NOMO-1 treated with dmso at 0.1 percent for 144 hours (cell line): ENCODE measurements around the gene SLC9A3.

ENCODE experiments used
- DNase-seq: peaks from one replicate; lab custom pipeline; 2025; ENCODE audit not compliant: unreplicated experiment; lab: John Stamatoyannopoulos, UW

Gene SLC9A3

GRCh38 chr5:464446-464842 is 59.8 kb downstream of the SLC9A3 start:
- no peak for DNase-seq

- DNase-seq: no peak
Observed at GRCh38 chr5:463952-464351, 60.3 kb downstream of the SLC9A3 start.

- DNase-seq: no peak
Observed at GRCh38 chr5:463301-463700, 60.9 kb downstream of the SLC9A3 start.

GRCh38 chr5:462051-462481 is 62.2 kb downstream of the SLC9A3 start:
- DNase-seq: no peak

- no peak for DNase-seq
Observed at GRCh38 chr5:460273-460625, 64.0 kb downstream of the SLC9A3 start.

- no peak for DNase-seq
Observed at GRCh38 chr5:459562-460272, 64.5 kb downstream of the SLC9A3 start.

GRCh38 chr5:458547-459353 is 65.5 kb downstream of the SLC9A3 start:
- no peak for DNase-seq

GRCh38 chr5:457195-457961 is 66.9 kb downstream of the SLC9A3 start:
- DNase-seq: no peak

- no peak for DNase-seq
Observed at GRCh38 chr5:456351-457194, 67.7 kb downstream of the SLC9A3 start.

- no peak for DNase-seq
Observed at GRCh38 chr5:455806-456205, 68.4 kb downstream of the SLC9A3 start.

- DNase-seq: no peak
Observed at GRCh38 chr5:454936-455335, 69.3 kb downstream of the SLC9A3 start.

GRCh38 chr5:453725-454481 is 70.3 kb downstream of the SLC9A3 start:
- no peak for DNase-seq

GRCh38 chr5:452978-453710 is 71.1 kb downstream of the SLC9A3 start:
- no peak for DNase-seq

GRCh38 chr5:451587-452458 is 72.4 kb downstream of the SLC9A3 start:
- DNase-seq: no peak

GRCh38 chr5:449151-449550 is 75.1 kb downstream of the SLC9A3 start:
- DNase-seq: peak; percentile 68

- no peak for DNase-seq
Observed at GRCh38 chr5:448766-449090, 75.5 kb downstream of the SLC9A3 start.

GRCh38 chr5:448061-448765 is 76.0 kb downstream of the SLC9A3 start:
- peak; percentile 99 for DNase-seq

GRCh38 chr5:447501-447900 is 76.7 kb downstream of the SLC9A3 start:
- no peak for DNase-seq
